ENCODE measurements around the gene MAP7D1. TPM values are rescaled to one million over a fixed set of nuclear protein-coding genes. Genes with fewer than 3 reads are reported as not detected.

Gene MAP7D1
- total and polyA plus RNA-seq, 10 of the 15 experiments (the other 5 are each of a cell fraction or from before 2014, with no cell fraction given), result 4.4 to 97.6 (median 24.2) TPM

- peak; percentile 60 for TF ChIP-seq RELA (IDR thresholded peaks at IDR 0.05; ENCODE audit: borderline replicate concordance, partially characterized antibody)
- TF ChIP-seq NBN (IDR thresholded peaks at IDR 0.05), result peak; percentile 71
- no peak for TF ChIP-seq IRF3 (IDR thresholded peaks at IDR 0.05)
- peak; percentile 95 for TF ChIP-seq KLF5 (IDR thresholded peaks at IDR 0.05; ENCODE audit: partially characterized antibody)
- peak; percentile 89 for TF ChIP-seq FOXK2 (IDR thresholded peaks at IDR 0.05)
- TF ChIP-seq PKNOX1 (IDR thresholded peaks at IDR 0.05), result no peak
- peak; percentile 81 for TF ChIP-seq LARP7 (IDR thresholded peaks at IDR 0.05)
- peak; percentile 49 for TF ChIP-seq MEF2B (IDR thresholded peaks at IDR 0.05; ENCODE audit: partially characterized antibody, poor library complexity, severe bottlenecking)
- TF ChIP-seq RBBP5 (conservative IDR thresholded peaks at IDR 0.05), result no peak
- TF ChIP-seq SMAD5 (IDR thresholded peaks at IDR 0.05; ENCODE audit: low read depth), result no peak
- no peak for TF ChIP-seq SMAD1 (IDR thresholded peaks at IDR 0.05; ENCODE audit: low read depth, partially characterized antibody)
- TF ChIP-seq BCLAF1 (IDR thresholded peaks at IDR 0.05), result peak; percentile 89
- TF ChIP-seq E4F1 (IDR thresholded peaks at IDR 0.05; ENCODE audit: borderline replicate concordance, partially characterized antibody), result no peak
- peak; percentile 90 for TF ChIP-seq POLR2AphosphoS5 (IDR thresholded peaks at IDR 0.05; ENCODE audit: low read length)
- peak; percentile 50 for TF ChIP-seq BACH1 (IDR thresholded peaks at IDR 0.05; ENCODE audit: borderline replicate concordance)
- peak; percentile 93 for TF ChIP-seq POLR2A (IDR thresholded peaks at IDR 0.05; ENCODE audit: low read depth, low read length)
- peak; percentile 81; the same call in 1 of the 2 replicates for TF ChIP-seq RELB (IDR thresholded peaks at IDR 0.05; ENCODE audit: low read depth)
- TF ChIP-seq BRCA1 (IDR thresholded peaks at IDR 0.05; ENCODE audit: low read depth, low read length), result no peak
- TF ChIP-seq MAX (IDR thresholded peaks at IDR 0.05; ENCODE audit: low read depth, low read length), result no peak
- no peak for TF ChIP-seq KDM1A (IDR thresholded peaks at IDR 0.05; ENCODE audit: borderline replicate concordance)
- TF ChIP-seq CBFB (IDR thresholded peaks at IDR 0.05; ENCODE audit: low read depth), result no peak
- no peak for TF ChIP-seq RAD51 (IDR thresholded peaks at IDR 0.05)
These were observed at the start of gene MAP7D1 (continued) for GRCh38 chr1:36155408-36156328.
